H9 (cell line): ENCODE measurements around the gene NDC80. TPM values are rescaled to one million over a fixed set of nuclear protein-coding genes. Genes with fewer than 3 reads are reported as not detected.

Experiments used
- DNase-seq: peaks from one replicate; pipeline ENCODE4 v3.0.0-alpha.2; 2017
- H2AFZ ChIP-seq: one replicate; pipeline ENCODE4 v1.6.1; 2013; ENCODE audit warnings: mild to moderate bottlenecking, low read length, control low read depth, moderate library complexity
- H2AK5ac ChIP-seq: 2 replicates; pipeline ENCODE4 v1.6.1; 2013; ENCODE audit warnings: low read length, control low read depth, mixed read lengths; ENCODE audit not compliant: insufficient read length
- H2BK120ac ChIP-seq: one replicate; pipeline ENCODE4 v1.6.1; 2013; ENCODE audit warnings: low read depth, mild to moderate bottlenecking, low read length, control low read depth, inconsistent platforms; ENCODE audit not compliant: poor library complexity, severe bottlenecking
- H2BK12ac ChIP-seq: 2 replicates; pipeline ENCODE4 v1.6.1; 2013; ENCODE audit warnings: low read length, control low read depth, mixed read lengths, low read depth; ENCODE audit not compliant: insufficient read length
- H2BK15ac ChIP-seq: 2 replicates; pipeline ENCODE4 v1.6.1; 2013; ENCODE audit warnings: low read depth, low read length, control low read depth
- H2BK20ac ChIP-seq: one replicate; pipeline ENCODE4 v1.6.1; 2013; ENCODE audit warnings: low read depth, mild to moderate bottlenecking, low read length, control low read depth, inconsistent platforms; ENCODE audit not compliant: poor library complexity, severe bottlenecking
- H2BK5ac ChIP-seq: 2 replicates; pipeline ENCODE4 v1.6.1; 2013; ENCODE audit warnings: low read length, control low read depth, mixed read lengths; ENCODE audit not compliant: insufficient read length
- H3K14ac ChIP-seq: 2 replicates; pipeline ENCODE4 v1.6.1; 2013; ENCODE audit warnings: low read length, control low read depth; ENCODE audit not compliant: insufficient read depth
- H3K18ac ChIP-seq: 2 replicates; pipeline ENCODE4 v1.6.1; 2013; ENCODE audit warnings: low read depth, mild to moderate bottlenecking, mixed read lengths, low read length, control low read depth; ENCODE audit not compliant: insufficient read length
- H3K23ac ChIP-seq: 2 replicates; pipeline ENCODE4 v1.6.1; 2013; ENCODE audit warnings: low read length, control low read depth, mixed read lengths, low read depth; ENCODE audit not compliant: insufficient read length
- H3K23me2 ChIP-seq: 2 replicates; pipeline ENCODE4 v1.6.1; 2013; ENCODE audit warnings: low read depth, mild to moderate bottlenecking, mixed read lengths, low read length, control low read depth; ENCODE audit not compliant: insufficient read length, poor library complexity, severe bottlenecking
- H3K27ac ChIP-seq: 2 replicates; pipeline ENCODE4 v1.5.1; 2013; ENCODE audit warnings: low read length, control low read depth, mixed read lengths, low read depth; ENCODE audit not compliant: insufficient read length
- H3K27me3 ChIP-seq: 2 replicates; pipeline ENCODE4 v1.6.1; 2013; ENCODE audit warnings: low read length, control low read depth, inconsistent platforms; ENCODE audit not compliant: insufficient read depth
- H3K4ac ChIP-seq: 2 replicates; pipeline ENCODE4 v1.6.1; 2013; ENCODE audit warnings: low read depth, mild to moderate bottlenecking, control low read depth, inconsistent platforms, low read length, moderate library complexity
- H3K4me1 ChIP-seq: 2 replicates; pipeline ENCODE4 v1.6.1; 2013; ENCODE audit warnings: low read length, control low read depth, inconsistent platforms; ENCODE audit not compliant: insufficient read depth
- H3K4me2 ChIP-seq: 2 replicates; pipeline ENCODE4 v1.6.1; 2013; ENCODE audit warnings: low read length, control low read depth, mixed read lengths; ENCODE audit not compliant: insufficient read length, insufficient read depth
- H3K56ac ChIP-seq: 2 replicates; pipeline ENCODE4 v1.6.1; 2013; ENCODE audit warnings: low read depth, mild to moderate bottlenecking, mixed read lengths, low read length, control low read depth; ENCODE audit not compliant: insufficient read length
- H3K79me1 ChIP-seq: 2 replicates; pipeline ENCODE4 v1.6.1; 2013; ENCODE audit warnings: low read depth, mild to moderate bottlenecking, moderate library complexity, low read length, control low read depth, inconsistent platforms; ENCODE audit not compliant: insufficient read depth, poor library complexity, severe bottlenecking
- H3K79me2 ChIP-seq: 2 replicates; pipeline ENCODE4 v1.6.1; 2013; ENCODE audit warnings: low read length, control low read depth, inconsistent platforms; ENCODE audit not compliant: insufficient read depth
- H3K9ac ChIP-seq: 2 replicates; pipeline ENCODE4 v1.6.1; 2013; ENCODE audit warnings: low read length, control low read depth, mixed read lengths; ENCODE audit not compliant: insufficient read length; ENCODE audit errors: extremely low read depth
- H3K9me3 ChIP-seq: one replicate; pipeline ENCODE4 v1.6.1; 2013; ENCODE audit warnings: low read depth, low read length, inconsistent platforms; ENCODE audit not compliant: control insufficient read depth
- H3T11ph ChIP-seq: one replicate; pipeline ENCODE4 v1.6.1; 2013; ENCODE audit warnings: mild to moderate bottlenecking, low read length, control low read depth, inconsistent platforms
- H4K20me1 ChIP-seq: one replicate; pipeline ENCODE4 v1.6.1; 2013; ENCODE audit not compliant: control insufficient read depth, insufficient read length, insufficient read depth
- H4K5ac ChIP-seq: 2 replicates; pipeline ENCODE4 v1.6.1; 2013; ENCODE audit warnings: low read depth, mild to moderate bottlenecking, mixed read lengths, low read length, control low read depth; ENCODE audit not compliant: insufficient read length
- H4K8ac ChIP-seq: replicated peaks from 2 replicates; pipeline ENCODE4 v1.6.1; 2013; ENCODE audit warnings: low read length, control low read depth, mixed read lengths, low read depth; ENCODE audit not compliant: insufficient read length
- H4K91ac ChIP-seq: 2 replicates; pipeline ENCODE4 v1.6.1; 2013; ENCODE audit warnings: low read depth, mild to moderate bottlenecking, moderate library complexity, mixed read lengths, low read length, control low read depth; ENCODE audit not compliant: insufficient read length
- H3K27ac Mint-ChIP-seq, 3 experiments: 2 replicates in 2 of 3; 3 replicates in 1 of 3; pipeline ENCODE4 v1.8.0; 2020 to 2021; ENCODE audit warnings: mixed read lengths in 3 of 3, mild to moderate bottlenecking in 1 of 3, moderate library complexity in 1 of 3
- H3K27me3 Mint-ChIP-seq: 2 replicates; pipeline ENCODE4 v1.8.0; 2021; ENCODE audit warnings: low read depth, mild to moderate bottlenecking, moderate library complexity, mixed read lengths
- H3K36me3 Mint-ChIP-seq, 3 experiments: 2 replicates in 2 of 3; 3 replicates in 1 of 3; pipeline ENCODE4 v1.8.0; 2020 to 2021; ENCODE audit warnings: low read depth in 3 of 3, mixed read lengths in 3 of 3; ENCODE audit not compliant: insufficient read depth in 1 of 3
- H3K4me1 Mint-ChIP-seq, 2 experiments: 2 replicates each; pipeline ENCODE4 v1.8.0; 2020; ENCODE audit warnings: mixed read lengths in 2 of 2
- H3K4me3 Mint-ChIP-seq, 2 experiments: 2 replicates in 1 of 2; 3 replicates in 1 of 2; pipeline ENCODE4 v1.8.0; 2020 to 2021; ENCODE audit warnings: mild to moderate bottlenecking in 2 of 2, mixed read lengths in 2 of 2, moderate library complexity in 1 of 2
- H3K9me3 Mint-ChIP-seq, 2 experiments: 2 replicates in 1 of 2; 3 replicates in 1 of 2; pipeline ENCODE4 v1.8.0; 2020; ENCODE audit warnings: mild to moderate bottlenecking in 2 of 2, mixed read lengths in 2 of 2, moderate library complexity in 1 of 2
- CTCF ChIP-seq: fragments of 200-600 bp; sonication (generic); conservative IDR thresholded peaks from 3 replicates; pipeline ENCODE4 v1.8.0; 2021; ENCODE audit warnings: antibody characterized with exemption, mild to moderate bottlenecking
- WGBS: extraction: QIAGEN DNeasy Blood & Tissue Kit; methylation state at CpG from one replicate; pipeline ENCODE4 v1.1.7; 2013; ENCODE audit warnings: missing lambda C conversion rate, low lambda C conversion rate, mixed read lengths; ENCODE audit not compliant: insufficient read length; ENCODE audit errors: extremely low coverage; 5-methylcytosine and 5-hydroxymethylcytosine counted together
- total RNA-seq: library from RNA; stranded (reverse); gene quantifications from 2 replicates; pipeline ENCODE4 v1.2.1, GENCODE V29; 2021

Gene NDC80
- total RNA-seq, 1 experiment from 2014 or later, result 39.5 TPM

GRCh38 chr18:2559249-2559648 lies 12.1 kb upstream of the NDC80 start:
- H3K4ac ChIP-seq, result no peak overlapping the region
- H2BK5ac ChIP-seq, result no peak overlapping the region
- no peak overlapping the region for H3K23ac ChIP-seq
- no peak overlapping the region for H2BK20ac ChIP-seq
- no peak overlapping the region for H3K4me3 Mint-ChIP-seq
- H2AFZ ChIP-seq, result no peak overlapping the region
- no peak overlapping the region for H4K8ac ChIP-seq
- no peak for DNase-seq
- H2BK120ac ChIP-seq, result no peak overlapping the region
- no peak overlapping the region for H3K14ac ChIP-seq
- H4K20me1 ChIP-seq, result no peaks in the 10 kb centered on the region
- no peaks in the 10 kb centered on the region for H3K79me2 ChIP-seq
- no peaks in the 10 kb centered on the region for H3K9me3 Mint-ChIP-seq
- H2BK12ac ChIP-seq, result no peak overlapping the region
- H3T11ph ChIP-seq, result no peak overlapping the region
- no peaks in the 10 kb centered on the region for H3K27me3 Mint-ChIP-seq
- H3K4me2 ChIP-seq, result no peak overlapping the region
- H2AK5ac ChIP-seq, result no peak overlapping the region
- no peak for TF ChIP-seq CTCF
- no peaks in the 10 kb centered on the region for H3K9me3 ChIP-seq
- H3K18ac ChIP-seq, result no peak overlapping the region
- H3K4me1 Mint-ChIP-seq, result peaks cover 10 to 11% of the 10 kb centered on the region in 2 experiments
- H2BK15ac ChIP-seq, result no peak overlapping the region
- no peaks in the 10 kb centered on the region for H3K27me3 ChIP-seq
- H3K27ac ChIP-seq, result no peak overlapping the region
- no peak overlapping the region for H4K91ac ChIP-seq
- no peaks in the 10 kb centered on the region for H3K79me1 ChIP-seq
- peaks cover 0 to 16% (median 9%) of the 10 kb centered on the region in 3 experiments; a peak in 5 of 7 replicates for H3K36me3 Mint-ChIP-seq
- no peak overlapping the region for H3K56ac ChIP-seq
- no peak overlapping the region for H4K5ac ChIP-seq
- no peaks in the 10 kb centered on the region for H3K23me2 ChIP-seq
- H3K9ac ChIP-seq, result no peak overlapping the region
- H3K4me1 ChIP-seq, result no peaks in the 10 kb centered on the region
- no peak overlapping the region for H3K27ac Mint-ChIP-seq
- no CpG with 5 or more reads among the region's 1 CpG for WGBS
